GM23338 (cell line): ENCODE results near the gene CHN2. TPM values are rescaled to one million over a fixed set of nuclear protein-coding genes. Genes with fewer than 3 reads are reported as not detected.

Source experiments
- ATAC-seq: fragments of 200-7000 bp; cut with Tn5 transposase; 3 replicates; pipeline ENCODE4 v1.9.1; 2020
- DNase-seq: peaks from one replicate; pipeline ENCODE4 v3.0.0-alpha.2; 2015; ENCODE audit warnings: low spot score
- H2AFZ ChIP-seq: fragments of 200-600 bp; sonication (generic); 2 replicates; pipeline ENCODE4 v1.8.0; 2016; ENCODE audit warnings: antibody characterized with exemption, mild to moderate bottlenecking, moderate library complexity
- H3F3A ChIP-seq: fragments of 200-600 bp; sonication (generic); replicated peaks from 2 replicates; pipeline ENCODE4 v1.8.0; 2017; ENCODE audit warnings: antibody characterized with exemption, mixed run types, low read depth
- H3K27ac ChIP-seq: fragments of 200-600 bp; sonication (generic); 2 replicates; pipeline ENCODE4 v1.6.1; 2016; ENCODE audit warnings: low read depth
- H3K27me3 ChIP-seq: fragments of 200-600 bp; sonication (generic); 2 replicates; pipeline ENCODE4 v1.8.0; 2016; ENCODE audit warnings: mild to moderate bottlenecking, mixed run types, moderate library complexity; ENCODE audit not compliant: insufficient read depth
- H3K36me3 ChIP-seq: fragments of 200-600 bp; sonication (generic); 2 replicates; pipeline ENCODE4 v1.8.0; 2016; ENCODE audit warnings: mild to moderate bottlenecking; ENCODE audit not compliant: insufficient read depth
- H3K4me1 ChIP-seq: fragments of 200-600 bp; sonication (generic); 2 replicates; pipeline ENCODE4 v1.8.0; 2016; ENCODE audit warnings: mild to moderate bottlenecking, moderate library complexity; ENCODE audit not compliant: insufficient read depth
- H3K4me2 ChIP-seq: fragments of 200-600 bp; sonication (generic); 2 replicates; pipeline ENCODE4 v1.7.1; 2017; ENCODE audit warnings: mixed run types
- H3K4me3 ChIP-seq: fragments of 200-600 bp; sonication (generic); 2 replicates; pipeline ENCODE4 v1.6.1; 2016; ENCODE audit warnings: mixed run types
- H3K79me2 ChIP-seq: fragments of 200-600 bp; sonication (generic); replicated peaks from 2 replicates; pipeline ENCODE4 v1.8.0; 2017; ENCODE audit warnings: mild to moderate bottlenecking; ENCODE audit not compliant: insufficient read depth
- H3K9me2 ChIP-seq: fragments of 200-600 bp; sonication (generic); 2 replicates; pipeline ENCODE4 v1.8.0; 2017; ENCODE audit not compliant: insufficient read depth
- H4K20me1 ChIP-seq: fragments of 200-600 bp; sonication (generic); replicated peaks from 2 replicates; pipeline ENCODE4 v1.8.0; 2017; ENCODE audit warnings: mild to moderate bottlenecking; ENCODE audit not compliant: insufficient read depth
- H3K27ac Mint-ChIP-seq: 2 replicates; pipeline ENCODE4 v1.8.0; 2020; ENCODE audit warnings: inconsistent platforms, mild to moderate bottlenecking, moderate library complexity, mixed read lengths
- H3K27me3 Mint-ChIP-seq: 3 replicates; pipeline ENCODE4 v1.8.0; 2022; ENCODE audit warnings: low read depth, mild to moderate bottlenecking, moderate library complexity, mixed read lengths, inconsistent platforms; ENCODE audit not compliant: insufficient read depth, poor library complexity
- H3K36me3 Mint-ChIP-seq: 3 replicates; pipeline ENCODE4 v1.8.0; 2021; ENCODE audit warnings: low read depth, mild to moderate bottlenecking, inconsistent platforms, moderate library complexity, mixed read lengths
- H3K4me1 Mint-ChIP-seq: 3 replicates; pipeline ENCODE4 v1.8.0; 2020; ENCODE audit warnings: mild to moderate bottlenecking, inconsistent platforms, mixed read lengths
- H3K4me3 Mint-ChIP-seq: 3 replicates; pipeline ENCODE4 v1.8.0; 2021; ENCODE audit warnings: moderate library complexity, mild to moderate bottlenecking, inconsistent platforms, mixed read lengths
- H3K9me3 Mint-ChIP-seq: 3 replicates; pipeline ENCODE4 v1.8.0; 2020; ENCODE audit warnings: moderate library complexity, mild to moderate bottlenecking, inconsistent platforms, mixed read lengths
- CREB1 ChIP-seq: fragments of 250-450 bp; sonication (Bioruptor Pico); IDR thresholded peaks from 2 replicates; pipeline ENCODE4 v1.5.0; 2020; ENCODE audit warnings: low read depth, mild to moderate bottlenecking, moderate library complexity
- CTCF ChIP-seq, 2 experiments: fragments of 200-600 bp in 1 of 2; sonication (generic) in 1 of 2; conservative IDR thresholded peaks; 2 replicates each; pipeline versions ENCODE4 v1.5.1 to v1.6.1; 2016 to 2017; ENCODE audit warnings: antibody characterized with exemption in 2 of 2, low read depth in 2 of 2, mild to moderate bottlenecking in 2 of 2, moderate library complexity in 1 of 2
- ETS1 ChIP-seq: IDR thresholded peaks from 2 replicates; pipeline ENCODE4 v1.6.1; 2016; ENCODE audit warnings: antibody characterized with exemption
- EZH2 ChIP-seq: fragments of 200-600 bp; sonication (generic); IDR thresholded peaks from one replicate; pipeline ENCODE4 v1.8.0; 2017; ENCODE audit warnings: antibody characterized with exemption, mild to moderate bottlenecking, low read depth; ENCODE audit not compliant: unreplicated experiment
- EZH2phosphoT487 ChIP-seq: fragments of 200-600 bp; sonication (generic); IDR thresholded peaks from one replicate; pipeline ENCODE4 v1.8.1; 2018; ENCODE audit warnings: antibody characterized with exemption; ENCODE audit not compliant: unreplicated experiment
- JUNB ChIP-seq: IDR thresholded peaks from one replicate; pipeline ENCODE4 v1.6.1; 2016; ENCODE audit warnings: antibody characterized with exemption; ENCODE audit not compliant: unreplicated experiment
- NANOG ChIP-seq: IDR thresholded peaks from 2 replicates; pipeline ENCODE4 v1.6.1; 2016; ENCODE audit warnings: antibody characterized with exemption, borderline replicate concordance
- POLR2AphosphoS5 ChIP-seq: IDR thresholded peaks from 2 replicates; pipeline ENCODE4 v1.6.1; 2016; ENCODE audit warnings: antibody characterized with exemption, low read depth
- REST ChIP-seq: IDR thresholded peaks from one replicate; pipeline ENCODE4 v1.6.1; 2018; ENCODE audit warnings: antibody characterized with exemption; ENCODE audit not compliant: unreplicated experiment
- STAT1 ChIP-seq: IDR thresholded peaks from one replicate; pipeline ENCODE4 v1.6.1; 2016; ENCODE audit warnings: antibody characterized with exemption; ENCODE audit not compliant: unreplicated experiment
- ZNF114 ChIP-seq: fragments of 250-450 bp; sonication (Bioruptor Pico); IDR thresholded peaks from 2 replicates; pipeline ENCODE4 v1.5.0; 2020; ENCODE audit warnings: mild to moderate bottlenecking, moderate library complexity
- ZNF331 ChIP-seq: fragments of 250-450 bp; sonication (Bioruptor Pico); IDR thresholded peaks from 2 replicates; pipeline ENCODE4 v1.5.0; 2020; ENCODE audit warnings: low read depth, mild to moderate bottlenecking, moderate library complexity
- ZNF462 ChIP-seq: fragments of 250-450 bp; sonication (Bioruptor Pico); IDR thresholded peaks from 2 replicates; pipeline ENCODE4 v1.5.0; 2020; ENCODE audit warnings: mild to moderate bottlenecking, moderate library complexity
- polyA plus RNA-seq: library from polyadenylated mRNA; unstranded; fragments of >200 nt; fragmentation: Nextera tagmentation; extraction: Ambion mirVana; gene quantifications from 2 replicates; pipeline ENCODE4 v1.2.1, GENCODE V29; 2016
- total RNA-seq: library from RNA; depleted of rRNA; stranded (reverse); fragments of >200 nt; shearing (Covaris generic); gene quantifications from 2 replicates; pipeline ENCODE4 v1.2.3, GENCODE V29; 2014

CHN2 gene
- total and polyA plus RNA-seq, 2 experiments from 2014 or later, result 6.1 to 7.5 TPM

- Mint-ChIP-seq H3K4me1 (peaks cover 5% of the 10 kb centered on the region), H3K4me3 (no peak overlapping the region), H3K27me3 (peaks cover 7% of the 10 kb centered on the region), H3K36me3 (no peaks in the 10 kb centered on the region), H3K27ac (no peak overlapping the region), H3K9me3 (no peaks in the 10 kb centered on the region)
- H3K79me2 ChIP-seq, result no peaks in the 10 kb centered on the region
- ATAC-seq (no peak; the same call in 2 of the 3 replicates), DNase-seq (no peak)
- no peak overlapping the region for H2AFZ ChIP-seq
- no peaks in the 10 kb centered on the region for H3K9me2 ChIP-seq
- no peaks in the 10 kb centered on the region for H3K36me3 ChIP-seq
- TF ChIP-seq ZNF114 (CRISPR knock-in tag) (no peak), ZNF462 (CRISPR knock-in tag) (no peak), JUNB (no peak), POLR2AphosphoS5 (no peak), NANOG (no peak), ETS1 (no peak), EZH2 (no peak), ZNF331 (CRISPR knock-in tag) (no peak), CTCF (conservative IDR thresholded peaks at IDR 0.05; ENCODE audit: low read depth in 2 of 2) (no peak), CREB1 (CRISPR knock-in tag) (no peak), EZH2phosphoT487 (no peak), REST (no peak), STAT1 (no peak)
- no peaks in the 10 kb centered on the region; the same call in 1 of the 2 replicates for H4K20me1 ChIP-seq
- H3K27ac ChIP-seq, result no peak overlapping the region
- H3F3A ChIP-seq, result no peaks in the 10 kb centered on the region
- no peak overlapping the region for H3K4me2 ChIP-seq
- no peaks in the 10 kb centered on the region for H3K4me1 ChIP-seq
- H3K4me3 ChIP-seq, result no peak overlapping the region
- no peaks in the 10 kb centered on the region for H3K27me3 ChIP-seq
These were observed 60.8 kb downstream of the CHN2 start for GRCh38 chr7:29255199-29255878.
